ENCODE measurements around the gene SAPCD2. TPM values are rescaled to one million over a fixed set of nuclear protein-coding genes. Genes with fewer than 3 reads are reported as not detected.

SAPCD2 gene
- total and polyA plus RNA-seq, 4 donors: 5.0 to 19.0 (median 15.5) TPM

DNA sequence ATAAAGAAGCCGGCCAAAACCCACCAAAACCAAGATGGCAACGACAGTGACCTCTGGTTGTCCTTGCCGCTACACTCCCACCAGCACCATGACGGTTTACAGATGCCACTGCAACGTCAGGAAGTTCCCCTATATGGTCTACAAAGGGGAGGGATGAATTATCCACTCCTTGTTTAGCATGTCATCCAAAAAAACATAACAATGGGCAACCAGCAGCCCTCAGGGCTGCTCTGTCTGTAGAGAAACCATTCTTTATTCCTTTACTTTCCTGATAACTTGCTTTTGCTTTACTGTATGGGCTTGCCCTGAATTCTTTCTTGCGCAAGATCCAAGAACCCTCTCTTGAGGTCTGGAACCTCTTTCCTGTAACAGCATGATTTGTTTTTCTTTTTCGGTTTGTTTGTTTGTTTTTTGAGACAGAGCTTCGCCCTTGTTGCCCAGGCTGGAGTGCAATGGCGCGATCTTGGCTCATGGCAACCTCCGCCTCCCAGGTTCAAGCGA lies 5.0 kb upstream of the SAPCD2 start:
- H3K27me3 ChIP-seq (ENCODE audit: control insufficient read depth, insufficient read depth, low read length): peaks cover 36% of the 10 kb centered on the region
- H3K4me3 ChIP-seq (ENCODE audit: low read depth, low read length): no peak overlapping the region
- DNase-seq (ENCODE audit: low read depth in 4 of 6, low spot score in 6 of 6): no peak
- 87% methylated on average over 3 of the region's 12 CpGs for WGBS (ENCODE audit: insufficient coverage)
- H3K4me1 ChIP-seq (ENCODE audit: control insufficient read depth, insufficient read depth, low read length): peaks cover 44% of the 10 kb centered on the region
- H3K9me3 ChIP-seq (ENCODE audit: control insufficient read depth, insufficient read depth, low read length): no peaks in the 10 kb centered on the region
- no peak overlapping the region for H3K27ac ChIP-seq (ENCODE audit: low read depth, low read length)
- H3K36me3 ChIP-seq (ENCODE audit: control insufficient read depth, insufficient read depth, low read length): peaks cover 9% of the 10 kb centered on the region

DNA sequence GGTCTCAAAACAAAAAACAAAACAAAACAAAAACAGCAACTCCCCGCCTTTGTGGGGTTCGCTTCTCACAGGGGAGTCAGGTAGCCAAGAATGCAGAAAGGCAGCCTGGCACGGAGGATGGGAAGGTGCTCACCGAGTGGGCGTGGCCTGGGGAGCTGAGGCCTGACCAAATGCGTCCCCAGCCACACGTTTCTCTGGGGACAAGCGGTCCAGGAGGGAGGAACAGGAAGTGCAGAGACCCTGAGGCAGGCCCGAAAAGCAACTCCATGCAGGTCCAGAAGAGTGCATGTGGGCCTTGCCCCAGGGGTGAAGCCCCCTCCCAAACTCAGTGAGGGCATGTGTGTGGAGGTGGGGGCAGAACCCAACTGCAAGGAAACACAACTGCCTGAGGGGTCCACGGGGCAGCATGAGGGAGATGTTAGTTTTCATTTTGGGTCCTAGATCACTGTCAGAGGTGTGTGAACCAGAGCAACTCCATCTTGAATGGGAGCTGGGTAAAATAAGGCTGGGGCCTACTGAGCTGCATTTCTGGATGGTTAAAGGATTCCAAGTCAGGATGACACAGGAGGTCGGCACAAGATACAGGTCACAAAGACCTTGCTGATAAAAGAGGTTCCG lies 4.4 kb upstream of the SAPCD2 start:
- DNase-seq (ENCODE audit: low read depth in 4 of 6, low spot score in 6 of 6): no peak
- peaks cover 44% of the 10 kb centered on the region for H3K4me1 ChIP-seq (ENCODE audit: control insufficient read depth, insufficient read depth, low read length)
- peaks cover 5% of the 10 kb centered on the region for H3K36me3 ChIP-seq (ENCODE audit: control insufficient read depth, insufficient read depth, low read length)
- H3K4me3 ChIP-seq (ENCODE audit: low read depth, low read length): no peak overlapping the region
- H3K9me3 ChIP-seq (ENCODE audit: control insufficient read depth, insufficient read depth, low read length): no peaks in the 10 kb centered on the region
- WGBS (ENCODE audit: insufficient coverage): 71% methylated on average over 12 of the region's 12 CpGs
- H3K27me3 ChIP-seq (ENCODE audit: control insufficient read depth, insufficient read depth, low read length): peaks cover 30% of the 10 kb centered on the region
- no peak overlapping the region for H3K27ac ChIP-seq (ENCODE audit: low read depth, low read length)

DNA sequence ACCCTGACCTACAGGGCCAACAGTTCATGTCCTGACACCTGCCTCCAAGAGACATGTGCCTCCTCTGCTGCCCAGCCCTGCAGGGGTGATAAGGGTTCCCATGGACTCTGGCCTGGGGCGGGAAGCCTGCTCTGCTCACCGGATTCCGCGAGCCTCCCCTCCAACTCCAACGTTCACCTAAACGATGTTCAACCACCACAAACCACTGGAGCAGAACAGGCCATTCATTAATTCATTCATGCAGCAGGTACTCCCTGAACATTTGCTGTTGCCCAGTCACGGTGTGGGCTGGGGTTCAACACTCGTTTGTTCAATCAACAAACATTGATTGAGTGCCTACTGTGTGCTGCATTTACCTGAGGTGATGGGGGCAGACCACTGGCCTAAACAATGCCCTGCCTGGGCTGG lies 3.6 kb upstream of the SAPCD2 start:
- Histone ChIP-seq H3K27ac (ENCODE audit: low read depth, low read length) (no peak overlapping the region), H3K27me3 (ENCODE audit: control insufficient read depth, insufficient read depth, low read length) (peaks cover 27% of the 10 kb centered on the region)
- 91% methylated on average over 8 of the region's 8 CpGs for WGBS (ENCODE audit: insufficient coverage)

DNA sequence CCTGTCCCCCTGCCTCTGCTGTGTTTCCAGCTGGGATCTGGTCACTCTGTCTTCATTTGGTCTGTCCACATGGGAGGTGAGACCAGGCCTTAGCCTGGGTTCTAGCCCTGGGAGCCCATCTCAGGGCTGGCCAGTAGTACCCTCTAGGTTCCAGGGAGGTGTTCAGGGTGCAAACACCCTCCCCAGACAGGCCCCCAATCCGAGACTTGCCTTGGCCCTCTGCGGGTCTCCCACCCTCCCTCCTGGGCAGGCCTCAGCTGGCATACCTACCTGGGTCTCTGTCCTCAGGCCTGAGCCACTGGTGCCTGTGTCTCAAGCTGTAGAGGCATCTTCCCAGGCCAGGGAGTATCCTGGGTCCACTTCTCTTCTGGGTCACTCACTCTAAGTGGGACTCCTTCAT lies 925 bp upstream of the SAPCD2 start:
- Histone ChIP-seq H3K27ac (ENCODE audit: low read depth, low read length) (peak overlapping the region; percentile 91), H3K27me3 (ENCODE audit: control insufficient read depth, insufficient read depth, low read length) (peaks cover 6% of the 10 kb centered on the region), H3K4me3 (ENCODE audit: low read depth, low read length) (no peak overlapping the region), H3K4me1 (ENCODE audit: control insufficient read depth, insufficient read depth, low read length) (peaks cover 40% of the 10 kb centered on the region), H3K9me3 (ENCODE audit: control insufficient read depth, insufficient read depth, low read length) (no peaks in the 10 kb centered on the region), H3K36me3 (ENCODE audit: control insufficient read depth, insufficient read depth, low read length) (peaks cover 9% of the 10 kb centered on the region)
- no peak for DNase-seq (ENCODE audit: low read depth in 4 of 6, low spot score in 6 of 6)
- 89% methylated on average over 2 of the region's 2 CpGs for WGBS (ENCODE audit: insufficient coverage)

More for the DNA sequence above, 3.6 kb upstream of the SAPCD2 start:
- no peak for DNase-seq (ENCODE audit: low read depth in 4 of 6, low spot score in 6 of 6)
- H3K36me3 ChIP-seq (ENCODE audit: control insufficient read depth, insufficient read depth, low read length): no peaks in the 10 kb centered on the region
- peaks cover 47% of the 10 kb centered on the region for H3K4me1 ChIP-seq (ENCODE audit: control insufficient read depth, insufficient read depth, low read length)
- no peaks in the 10 kb centered on the region for H3K9me3 ChIP-seq (ENCODE audit: control insufficient read depth, insufficient read depth, low read length)
- H3K4me3 ChIP-seq (ENCODE audit: low read depth, low read length): no peak overlapping the region

DNA sequence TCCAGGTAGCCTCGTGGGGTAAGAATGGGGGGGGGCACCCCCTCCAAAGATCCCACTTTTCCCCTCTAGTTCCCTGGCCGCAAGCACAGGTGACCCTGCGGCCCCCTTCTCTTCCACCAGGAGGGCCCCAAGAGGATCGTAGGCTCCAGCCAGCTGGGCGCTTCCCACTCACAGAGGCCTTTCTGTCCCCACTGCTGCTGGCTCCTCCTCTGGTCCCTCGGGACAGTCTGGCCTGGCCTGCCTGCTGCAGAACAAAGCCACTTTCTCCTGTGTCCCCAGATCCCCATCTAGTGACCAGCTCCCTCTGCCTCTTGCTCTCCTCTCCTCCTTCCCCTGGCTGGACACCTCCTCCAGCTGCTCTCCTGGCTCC lies 534 bp upstream of the SAPCD2 start:
- Histone ChIP-seq H3K9me3 (ENCODE audit: control insufficient read depth, insufficient read depth, low read length) (no peaks in the 10 kb centered on the region), H3K27ac (ENCODE audit: low read depth, low read length) (peak overlapping the region; percentile 91), H3K27me3 (ENCODE audit: control insufficient read depth, insufficient read depth, low read length) (peaks cover 6% of the 10 kb centered on the region), H3K4me3 (ENCODE audit: low read depth, low read length) (peak overlapping the region; percentile 50), H3K4me1 (ENCODE audit: control insufficient read depth, insufficient read depth, low read length) (peaks cover 40% of the 10 kb centered on the region), H3K36me3 (ENCODE audit: control insufficient read depth, insufficient read depth, low read length) (peaks cover 13% of the 10 kb centered on the region)
- 26% methylated on average over 5 of the region's 6 CpGs for WGBS (ENCODE audit: insufficient coverage)
- peak in 2 of 6 donors; percentile 54 to 80 for DNase-seq (ENCODE audit: low read depth in 4 of 6, low spot score in 6 of 6)

DNA sequence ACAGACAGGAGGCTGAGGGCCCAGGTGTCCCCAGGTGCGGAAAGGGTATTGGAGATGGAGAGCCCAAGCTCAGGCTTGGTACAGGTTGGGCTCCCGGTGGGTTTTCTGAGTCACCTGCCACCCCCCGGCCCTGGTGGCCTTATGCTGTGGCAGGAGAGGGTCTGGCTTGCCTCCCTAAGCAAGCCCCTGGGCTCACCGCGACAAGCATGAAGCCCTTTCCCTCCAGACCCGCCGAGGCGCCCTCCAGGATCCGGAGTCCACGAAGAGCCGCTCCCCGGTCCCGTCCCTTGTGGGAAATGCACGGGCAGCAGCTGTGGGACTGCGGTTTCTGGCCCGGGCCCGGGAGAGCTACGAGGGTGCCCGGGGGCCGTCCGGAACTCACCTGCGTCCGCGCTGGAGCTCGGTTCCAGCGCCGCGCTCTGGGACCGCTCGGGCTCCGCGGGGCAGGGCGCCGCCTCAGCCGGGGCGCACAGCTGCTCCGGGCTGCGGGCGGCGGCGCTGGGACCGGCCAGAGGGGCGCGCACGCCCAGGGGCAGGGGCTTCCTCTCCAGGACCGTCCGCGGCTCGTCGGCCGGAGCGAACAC lies 757 bp downstream of the SAPCD2 start:
- H3K9me3 ChIP-seq (ENCODE audit: control insufficient read depth, insufficient read depth, low read length): no peaks in the 10 kb centered on the region
- no peak for DNase-seq (ENCODE audit: low read depth in 4 of 6, low spot score in 6 of 6)
- H3K4me1 ChIP-seq (ENCODE audit: control insufficient read depth, insufficient read depth, low read length): peaks cover 40% of the 10 kb centered on the region
- peak overlapping the region; percentile 27 for H3K27ac ChIP-seq (ENCODE audit: low read depth, low read length)
- H3K27me3 ChIP-seq (ENCODE audit: control insufficient read depth, insufficient read depth, low read length): peaks cover 6% of the 10 kb centered on the region
- WGBS (ENCODE audit: insufficient coverage): 4% methylated on average over 52 of the region's 52 CpGs
- H3K36me3 ChIP-seq (ENCODE audit: control insufficient read depth, insufficient read depth, low read length): peaks cover 26% of the 10 kb centered on the region
- peak overlapping the region; percentile 22 for H3K4me3 ChIP-seq (ENCODE audit: low read depth, low read length)

DNA sequence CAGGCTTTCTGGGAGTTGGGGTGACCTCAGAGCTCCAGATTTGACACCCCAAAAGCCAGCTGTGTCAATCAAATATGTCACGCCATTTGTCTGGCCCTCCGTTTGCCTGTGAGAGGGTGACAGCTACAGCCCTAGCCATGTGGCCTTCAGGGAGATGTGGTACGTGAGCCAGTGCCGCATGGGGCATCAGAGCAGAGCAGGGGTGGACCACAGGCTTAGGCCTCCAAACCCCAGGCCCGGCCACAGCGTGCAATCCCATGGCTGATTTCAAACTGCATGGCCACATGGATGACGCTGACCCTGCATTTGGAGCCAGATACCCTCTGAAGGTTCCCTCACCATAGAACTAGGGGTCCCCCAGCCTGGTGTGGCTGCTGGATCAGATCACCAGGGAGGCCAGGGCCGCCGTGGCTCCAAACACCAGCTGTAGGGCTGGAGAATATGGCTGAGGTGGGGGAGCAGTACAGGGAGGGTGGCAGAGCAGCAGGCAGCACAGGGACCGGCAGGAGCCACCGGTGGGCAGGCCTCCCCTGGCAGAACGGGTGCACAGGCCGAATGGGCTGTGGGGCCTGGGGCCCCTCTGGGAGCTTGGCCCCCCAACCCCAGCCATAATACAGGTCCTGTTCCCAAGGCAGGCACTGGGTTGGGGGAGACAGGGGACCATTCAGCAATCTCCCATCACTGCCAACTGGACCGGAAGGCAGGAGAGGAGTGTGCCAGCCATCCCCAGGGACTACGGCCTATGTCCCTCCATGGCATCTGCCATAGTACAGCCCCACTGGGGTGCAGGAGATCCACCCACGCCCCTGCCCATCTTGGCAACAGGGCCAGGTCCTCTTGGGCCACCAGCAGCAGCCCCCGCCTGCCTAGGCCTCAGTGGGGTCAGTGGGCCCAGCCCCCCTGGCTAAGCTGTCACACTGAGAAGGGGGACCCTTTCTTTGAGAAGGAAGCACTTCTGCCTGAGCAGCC lies 1.5 kb downstream of the SAPCD2 start:
- H3K36me3 ChIP-seq (ENCODE audit: control insufficient read depth, insufficient read depth, low read length): peaks cover 31% of the 10 kb centered on the region

DNA sequence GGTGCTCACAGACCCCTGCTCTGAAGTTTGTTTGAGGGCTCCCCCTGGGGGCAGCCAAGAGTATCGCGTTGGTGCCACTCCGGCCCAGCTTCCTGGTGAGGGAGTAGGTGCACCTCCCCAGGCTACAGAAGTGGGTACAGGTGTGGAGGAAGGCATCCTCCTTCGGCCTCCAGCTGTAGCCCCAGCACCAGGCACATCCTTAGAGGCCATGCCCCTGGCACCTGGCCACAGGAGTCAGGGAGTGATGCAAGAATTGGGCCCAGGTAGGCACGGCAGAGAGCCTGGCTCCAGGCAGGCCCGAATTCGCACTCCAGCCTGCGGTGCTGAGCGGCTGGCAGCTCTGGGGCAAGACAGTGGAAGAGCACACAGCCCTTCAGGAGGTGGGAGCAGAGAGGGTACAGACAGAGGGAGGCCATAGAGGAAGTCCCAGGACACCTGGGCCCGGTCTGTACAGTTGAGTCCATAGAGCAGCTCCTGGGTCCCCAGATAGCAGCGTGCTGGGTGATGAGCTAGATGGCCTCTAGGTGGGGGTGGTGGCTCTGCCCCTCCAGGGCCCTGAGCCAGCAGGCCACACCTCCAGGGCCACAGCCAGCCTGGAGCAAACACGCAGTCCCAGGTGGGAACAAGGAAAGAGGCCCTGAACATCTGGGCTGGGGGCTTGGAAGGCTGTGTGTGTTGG lies 2.4 kb downstream of the SAPCD2 start:
- peaks cover 55% of the 10 kb centered on the region for H3K4me1 ChIP-seq (ENCODE audit: control insufficient read depth, insufficient read depth, low read length)
- H3K9me3 ChIP-seq (ENCODE audit: control insufficient read depth, insufficient read depth, low read length): no peaks in the 10 kb centered on the region
- peaks cover 39% of the 10 kb centered on the region for H3K36me3 ChIP-seq (ENCODE audit: control insufficient read depth, insufficient read depth, low read length)
- H3K27me3 ChIP-seq (ENCODE audit: control insufficient read depth, insufficient read depth, low read length): peaks cover 6% of the 10 kb centered on the region
- H3K4me3 ChIP-seq (ENCODE audit: low read depth, low read length): no peak overlapping the region
- 61% methylated on average over 12 of the region's 12 CpGs for WGBS (ENCODE audit: insufficient coverage)
- no peak overlapping the region for H3K27ac ChIP-seq (ENCODE audit: low read depth, low read length)
- peak in 2 of 6 donors; percentile 75 to 84 for DNase-seq (ENCODE audit: low read depth in 4 of 6, low spot score in 6 of 6)

More for the DNA sequence above, 1.5 kb downstream of the SAPCD2 start:
- Histone ChIP-seq H3K9me3 (ENCODE audit: control insufficient read depth, insufficient read depth, low read length) (no peaks in the 10 kb centered on the region), H3K27me3 (ENCODE audit: control insufficient read depth, insufficient read depth, low read length) (peaks cover 6% of the 10 kb centered on the region), H3K4me1 (ENCODE audit: control insufficient read depth, insufficient read depth, low read length) (peaks cover 47% of the 10 kb centered on the region), H3K27ac (ENCODE audit: low read depth, low read length) (peak overlapping the region; percentile 27), H3K4me3 (ENCODE audit: low read depth, low read length) (peak overlapping the region; percentile 22)
- DNase-seq (ENCODE audit: low read depth in 4 of 6, low spot score in 6 of 6): no peak
- WGBS (ENCODE audit: insufficient coverage): 64% methylated on average over 17 of the region's 17 CpGs

Measured in spinal cord (tissue), 10 donors.